ENCODE measurements around the gene STXBP1. TPM values are rescaled to one million over a fixed set of nuclear protein-coding genes. Genes with fewer than 3 reads are reported as not detected.

Gene STXBP1
- total and polyA plus RNA-seq, 2 of the 13 experiments (the other 11 are each of a cell fraction or from before 2014, with no cell fraction given) = 2.9 TPM

GRCh38 chr9:127608104-127608966, 3.7 kb upstream of the STXBP1 start (continued):
- TF ChIP-seq ZNF781 (CRISPR knock-in tag; IDR thresholded peaks at IDR 0.05; ENCODE audit: borderline replicate concordance, not compliant biosample characterization) (peak; percentile 59), NFKBIZ (CRISPR knock-in tag; IDR thresholded peaks at IDR 0.05) (peak; percentile 37; the same call in 1 of the 2 replicates), ZNF761 (CRISPR knock-in tag; conservative IDR thresholded peaks at IDR 0.05) (no peak), XBP1 (CRISPR knock-in tag; IDR thresholded peaks at IDR 0.05) (no peak), ZNF10 (CRISPR knock-in tag; IDR thresholded peaks at IDR 0.05; ENCODE audit: borderline replicate concordance, low read depth) (no peak), ZBTB20 (CRISPR knock-in tag; IDR thresholded peaks at IDR 0.05; ENCODE audit: borderline replicate concordance, low read depth) (0 out of 2 replicates have a peak, but pooled peaks have one; percentile 37), KLF9 (CRISPR knock-in tag; IDR thresholded peaks at IDR 0.05; ENCODE audit: low read depth) (no peak), CREB1 (IDR thresholded peaks at IDR 0.05) (no peak), CREB1 (CRISPR knock-in tag; IDR thresholded peaks at IDR 0.05) (no peak), ZNF510 (CRISPR knock-in tag; IDR thresholded peaks at IDR 0.05; ENCODE audit: low read depth) (no peak; the same call in 1 of the 2 replicates), ZNF720 (CRISPR knock-in tag; IDR thresholded peaks at IDR 0.05) (no peak), ZFP36L1 (CRISPR knock-in tag; IDR thresholded peaks at IDR 0.05) (0 out of 2 replicates have a peak, but pooled peaks have one; percentile 56), IKZF4 (CRISPR knock-in tag; IDR thresholded peaks at IDR 0.05; ENCODE audit: borderline replicate concordance, low read depth, not compliant biosample characterization) (no peak), KDM3A (CRISPR knock-in tag; IDR thresholded peaks at IDR 0.05; ENCODE audit: low read depth) (no peak), PLRG1 (conservative IDR thresholded peaks at IDR 0.05) (no peak), POLR2G (IDR thresholded peaks at IDR 0.05; ENCODE audit: low read depth, low read length) (peak; percentile 55; the same call in 1 of the 2 replicates), ZBTB3 (CRISPR knock-in tag; IDR thresholded peaks at IDR 0.05; ENCODE audit: borderline replicate concordance, low read depth) (no peak), PATZ1 (CRISPR knock-in tag; IDR thresholded peaks at IDR 0.05) (peak; percentile 68), GPN1 (CRISPR knock-in tag; IDR thresholded peaks at IDR 0.05; ENCODE audit: borderline replicate concordance) (no peak), ZNF766 (CRISPR knock-in tag; IDR thresholded peaks at IDR 0.05; ENCODE audit: borderline replicate concordance) (no peak), ZNF567 (CRISPR knock-in tag; IDR thresholded peaks at IDR 0.05; ENCODE audit: borderline replicate concordance) (no peak), ZBTB38 (CRISPR knock-in tag; IDR thresholded peaks at IDR 0.05) (peak; percentile 85; the same call in 1 of the 2 replicates), MED8 (CRISPR knock-in tag; IDR thresholded peaks at IDR 0.05; ENCODE audit: insufficient replicate concordance) (no peak), ARNT2 (CRISPR knock-in tag; IDR thresholded peaks at IDR 0.05; ENCODE audit: low read depth) (peak; percentile 70), TMF1 (CRISPR knock-in tag; IDR thresholded peaks at IDR 0.05; ENCODE audit: low read depth) (peak; percentile 66; the same call in 1 of the 2 replicates), ZNF576 (CRISPR knock-in tag; IDR thresholded peaks at IDR 0.05) (no peak)
- TF ChIP-seq, protein P1, sequence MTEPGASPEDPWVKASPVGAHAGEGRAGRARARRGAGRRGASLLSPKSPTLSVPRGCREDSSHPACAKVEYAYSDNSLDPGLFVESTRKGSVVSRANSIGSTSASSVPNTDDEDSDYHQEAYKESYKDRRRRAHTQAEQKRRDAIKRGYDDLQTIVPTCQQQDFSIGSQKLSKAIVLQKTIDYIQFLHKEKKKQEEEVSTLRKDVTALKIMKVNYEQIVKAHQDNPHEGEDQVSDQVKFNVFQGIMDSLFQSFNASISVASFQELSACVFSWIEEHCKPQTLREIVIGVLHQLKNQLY (CRISPR knock-in tag; IDR thresholded peaks at IDR 0.05) = 0 out of 2 replicates have a peak, but pooled peaks have one; percentile 44

Data from HepG2 (cell line).